ENCODE results near the gene GCSH. TPM values are rescaled to one million over a fixed set of nuclear protein-coding genes. Genes with fewer than 3 reads are reported as not detected.
"Not testable (repeated sequence)": the region's sequence is repeated elsewhere in the genome, so short reads cannot be mapped to it uniquely, and the experiment has no call there.

GCSH gene
- total RNA-seq, 2 donors from 2014 or later = 10.6 to 13.6 TPM

DNA sequence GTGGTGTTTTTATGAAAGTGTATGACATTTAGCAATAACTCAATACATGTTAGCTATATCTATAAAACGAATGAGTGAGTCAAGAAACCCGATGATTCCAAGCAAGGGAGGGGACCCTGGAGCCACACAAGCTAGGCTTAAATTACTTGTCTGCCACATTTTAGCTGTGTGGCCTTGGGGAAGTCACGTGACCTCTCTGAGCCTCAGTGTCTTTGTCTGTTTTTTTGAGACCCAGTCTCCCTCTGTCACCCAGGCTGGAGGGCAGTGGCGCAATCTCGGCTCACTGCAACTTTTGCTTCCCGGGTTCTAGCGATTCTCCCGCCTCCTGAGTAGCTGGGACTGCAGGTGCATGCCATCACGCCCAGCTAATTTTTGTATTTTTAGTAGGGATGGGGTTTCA is 20.1 kb upstream of the GCSH start:
- Histone ChIP-seq H3K36me3 (no peaks in the 10 kb centered on the region), H3K4me1 (ENCODE audit: control insufficient read depth in 1 of 2, low read depth in 2 of 2) (no peaks in the 10 kb centered on the region), H3K4me3 (no peak overlapping the region), H3K9me3 (no peaks in the 10 kb centered on the region), H3K27me3 (replicated peaks; ENCODE audit: insufficient read depth) (no peaks in the 10 kb centered on the region), H3K27ac (no peak overlapping the region)
- no peak for DNase-seq (ENCODE audit: low spot score)
- TF ChIP-seq, protein P1, sequence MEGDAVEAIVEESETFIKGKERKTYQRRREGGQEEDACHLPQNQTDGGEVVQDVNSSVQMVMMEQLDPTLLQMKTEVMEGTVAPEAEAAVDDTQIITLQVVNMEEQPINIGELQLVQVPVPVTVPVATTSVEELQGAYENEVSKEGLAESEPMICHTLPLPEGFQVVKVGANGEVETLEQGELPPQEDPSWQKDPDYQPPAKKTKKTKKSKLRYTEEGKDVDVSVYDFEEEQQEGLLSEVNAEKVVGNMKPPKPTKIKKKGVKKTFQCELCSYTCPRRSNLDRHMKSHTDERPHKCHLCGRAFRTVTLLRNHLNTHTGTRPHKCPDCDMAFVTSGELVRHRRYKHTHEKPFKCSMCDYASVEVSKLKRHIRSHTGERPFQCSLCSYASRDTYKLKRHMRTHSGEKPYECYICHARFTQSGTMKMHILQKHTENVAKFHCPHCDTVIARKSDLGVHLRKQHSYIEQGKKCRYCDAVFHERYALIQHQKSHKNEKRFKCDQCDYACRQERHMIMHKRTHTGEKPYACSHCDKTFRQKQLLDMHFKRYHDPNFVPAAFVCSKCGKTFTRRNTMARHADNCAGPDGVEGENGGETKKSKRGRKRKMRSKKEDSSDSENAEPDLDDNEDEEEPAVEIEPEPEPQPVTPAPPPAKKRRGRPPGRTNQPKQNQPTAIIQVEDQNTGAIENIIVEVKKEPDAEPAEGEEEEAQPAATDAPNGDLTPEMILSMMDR (IDR thresholded peaks at IDR 0.05) = no peak
- no peak for ATAC-seq (ENCODE audit: insufficient number of reproducible peaks, low FRiP score, low read depth)

DNA sequence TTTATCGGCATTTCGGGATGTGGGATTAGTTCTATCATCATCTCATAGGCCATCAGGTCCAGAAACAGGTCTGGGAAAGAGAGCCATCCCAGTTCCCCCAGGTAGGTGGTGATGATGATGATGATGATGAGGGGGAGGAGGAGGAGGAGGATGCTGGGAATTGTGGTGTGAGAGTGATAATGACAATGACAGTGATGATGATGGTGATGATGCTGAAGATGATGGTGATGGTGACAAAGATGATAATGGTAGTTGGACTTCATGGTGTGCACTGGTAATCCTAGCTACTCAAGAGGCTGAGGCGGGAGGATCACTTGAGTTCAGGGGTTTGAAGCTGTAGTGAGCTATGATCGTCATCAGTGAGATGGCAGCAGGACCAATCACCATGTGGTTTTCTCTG is 16.3 kb upstream of the GCSH start:
- Histone ChIP-seq H3K4me3 (no peak overlapping the region), H3K4me1 (ENCODE audit: control insufficient read depth in 1 of 2, low read depth in 2 of 2) (no peaks in the 10 kb centered on the region), H3K9me3 (no peaks in the 10 kb centered on the region), H3K36me3 (no peaks in the 10 kb centered on the region), H3K27ac (no peak overlapping the region), H3K27me3 (replicated peaks; ENCODE audit: insufficient read depth) (no peaks in the 10 kb centered on the region)
- TF ChIP-seq, protein P1 (IDR thresholded peaks at IDR 0.05) = no peak
- no peak for DNase-seq (ENCODE audit: low spot score)
- ATAC-seq (ENCODE audit: insufficient number of reproducible peaks, low FRiP score, low read depth) = no peak

DNA sequence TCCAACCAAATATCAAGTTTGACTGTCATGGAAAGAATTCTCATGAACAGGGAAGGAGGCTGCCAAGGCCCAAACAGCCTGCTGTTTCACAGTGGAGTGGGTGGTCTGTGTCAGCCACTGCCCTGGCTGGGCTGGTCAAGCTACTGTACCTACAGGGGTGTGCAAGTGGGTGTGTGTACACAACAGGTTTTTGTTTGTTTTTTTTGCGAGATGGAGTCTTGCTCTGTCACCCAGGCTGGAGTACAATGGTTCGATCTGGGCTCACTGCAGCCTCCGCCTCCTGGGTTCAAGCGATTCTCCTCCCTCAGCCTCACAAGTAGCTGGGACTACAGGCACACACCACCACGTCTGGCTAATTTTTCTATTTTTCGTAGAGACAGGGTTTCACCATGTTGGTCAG is 13.1 kb upstream of the GCSH start:
- not testable (repeated sequence) for H3K4me1 ChIP-seq (ENCODE audit: control insufficient read depth in 1 of 2, low read depth in 2 of 2); DNase-seq (ENCODE audit: low spot score); H3K27ac ChIP-seq; ATAC-seq (ENCODE audit: insufficient number of reproducible peaks, low FRiP score, low read depth); H3K27me3 ChIP-seq (replicated peaks; ENCODE audit: insufficient read depth); H3K36me3 ChIP-seq; H3K9me3 ChIP-seq; H3K4me3 ChIP-seq

DNA sequence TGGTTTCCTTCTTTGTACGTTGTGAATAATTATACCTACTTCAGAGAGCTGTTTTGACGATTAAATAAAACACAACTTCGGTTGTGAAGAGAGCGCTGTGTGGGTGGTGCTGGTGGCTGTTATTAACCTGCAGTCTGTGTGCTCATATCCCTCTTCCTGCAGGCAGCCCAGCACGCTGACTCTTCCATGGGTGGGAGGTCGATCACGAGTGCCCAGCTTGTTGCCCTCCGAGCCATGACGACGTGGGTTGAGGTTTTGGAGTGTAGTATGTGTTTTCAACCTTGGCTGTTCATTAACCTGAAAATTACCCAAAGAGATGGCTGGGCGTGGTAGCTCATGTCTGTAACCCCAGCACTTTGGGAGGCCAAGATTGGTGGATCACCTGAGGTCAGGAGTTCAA is 11.3 kb upstream of the GCSH start:
- H3K9me3 ChIP-seq = no peaks in the 10 kb centered on the region
- TF ChIP-seq, protein P1 (IDR thresholded peaks at IDR 0.05) = no peak
- DNase-seq (ENCODE audit: low spot score) (no peak), ATAC-seq (ENCODE audit: insufficient number of reproducible peaks, low FRiP score, low read depth) (no peak)
- H3K4me1 ChIP-seq (ENCODE audit: control insufficient read depth in 1 of 2, low read depth in 2 of 2) = no peaks in the 10 kb centered on the region
- H3K27ac ChIP-seq = no peak overlapping the region
- no peaks in the 10 kb centered on the region for H3K36me3 ChIP-seq
- H3K27me3 ChIP-seq (replicated peaks; ENCODE audit: insufficient read depth) = no peaks in the 10 kb centered on the region
- no peak overlapping the region for H3K4me3 ChIP-seq

DNA sequence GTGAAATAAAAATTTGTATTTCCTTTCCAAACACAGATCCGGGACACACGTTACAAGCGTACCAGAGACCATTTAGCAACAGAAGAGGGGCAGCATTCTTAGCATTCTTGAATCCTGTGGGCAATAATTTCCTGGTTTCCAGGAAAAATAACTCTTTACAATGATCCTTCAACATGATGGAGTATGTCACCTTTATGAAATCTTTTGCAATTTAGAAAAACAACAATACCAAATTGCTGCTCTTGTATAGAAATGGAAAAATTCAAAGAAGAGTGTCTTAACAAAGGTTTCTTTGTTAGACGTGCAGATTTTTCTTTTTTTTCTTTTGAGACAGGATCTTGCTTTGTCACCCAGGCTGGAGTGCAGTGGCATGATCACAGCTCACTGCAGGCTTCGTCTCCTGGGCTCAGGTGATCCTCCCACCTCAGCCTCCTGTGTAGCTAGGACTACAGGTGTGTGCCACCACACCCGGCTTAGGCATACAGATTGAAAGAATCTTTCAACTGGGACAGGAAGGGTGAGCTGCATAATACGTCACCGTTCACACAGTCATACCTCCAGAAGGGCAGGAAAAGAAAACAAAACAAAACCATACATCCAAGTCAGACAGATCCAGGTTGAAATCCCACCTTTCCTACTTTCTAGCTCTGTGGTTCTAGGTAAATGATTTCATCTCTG is 10.8 kb upstream of the GCSH start:
- DNase-seq (ENCODE audit: low spot score) (no peak), ATAC-seq (ENCODE audit: insufficient number of reproducible peaks, low FRiP score, low read depth) (no peak)
- TF ChIP-seq, protein P1 (IDR thresholded peaks at IDR 0.05) = no peak
- Histone ChIP-seq H3K36me3 (no peaks in the 10 kb centered on the region), H3K27me3 (replicated peaks; ENCODE audit: insufficient read depth) (no peaks in the 10 kb centered on the region), H3K4me1 (ENCODE audit: control insufficient read depth in 1 of 2, low read depth in 2 of 2) (no peaks in the 10 kb centered on the region), H3K9me3 (no peaks in the 10 kb centered on the region), H3K27ac (no peak overlapping the region), H3K4me3 (no peak overlapping the region)

DNA sequence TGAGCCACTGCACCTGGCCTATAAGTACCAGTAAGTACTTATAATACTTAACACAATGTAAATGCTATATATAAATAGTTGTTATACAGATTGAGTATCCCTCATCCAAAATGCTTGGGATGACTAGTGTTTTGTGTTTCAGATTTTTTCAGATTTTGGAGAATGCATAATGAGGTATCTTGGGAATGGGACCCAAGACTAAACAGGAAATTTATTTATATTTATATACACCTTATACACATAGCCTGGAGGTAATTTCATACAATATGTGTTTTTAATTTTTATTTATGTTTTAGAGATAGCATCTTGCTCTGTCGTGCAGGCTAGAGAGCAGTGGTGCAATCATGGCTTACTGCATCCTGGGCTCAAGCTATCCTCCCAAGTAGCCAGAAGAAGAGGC is 9.8 kb upstream of the GCSH start:
- Histone ChIP-seq H3K4me1 (ENCODE audit: control insufficient read depth in 1 of 2, low read depth in 2 of 2) (no peaks in the 10 kb centered on the region), H3K27me3 (replicated peaks; ENCODE audit: insufficient read depth) (no peaks in the 10 kb centered on the region), H3K4me3 (no peak overlapping the region), H3K27ac (no peak overlapping the region), H3K36me3 (no peaks in the 10 kb centered on the region), H3K9me3 (no peaks in the 10 kb centered on the region)
- ATAC-seq (ENCODE audit: insufficient number of reproducible peaks, low FRiP score, low read depth) (no peak), DNase-seq (ENCODE audit: low spot score) (no peak)
- TF ChIP-seq, protein P1 (IDR thresholded peaks at IDR 0.05) = no peak
